Mesodermal cell (in vitro differentiated cells): ENCODE measurements around the gene RIGI.
"Not testable (repeated sequence)": the region's sequence is repeated elsewhere in the genome, so short reads cannot be mapped to it uniquely, and the experiment has no call there.

Experiments
- H3K27ac ChIP-seq: 2 replicates; pipeline ENCODE4 v1.7.0; 2013; ENCODE audit warnings: mild to moderate bottlenecking, low read depth, low read length, moderate library complexity; ENCODE audit not compliant: severe bottlenecking
- H3K36me3 ChIP-seq: 2 replicates; pipeline ENCODE4 v1.7.1; 2013; ENCODE audit warnings: mild to moderate bottlenecking, low read length, moderate library complexity; ENCODE audit not compliant: control insufficient read depth, insufficient read depth
- H3K4me1 ChIP-seq: one replicate; pipeline ENCODE4 v1.7.1; 2013; ENCODE audit warnings: mild to moderate bottlenecking, low read length; ENCODE audit not compliant: insufficient read depth, control insufficient read depth, poor library complexity, severe bottlenecking
- H3K4me3 ChIP-seq: 2 replicates; pipeline ENCODE4 v1.7.0; 2013; ENCODE audit warnings: low read length, control low read depth, mild to moderate bottlenecking; ENCODE audit not compliant: insufficient read depth, poor library complexity, severe bottlenecking; ENCODE audit errors: extremely low read depth
- H3K9me3 ChIP-seq: 2 replicates; pipeline ENCODE4 v1.7.1; 2013; ENCODE audit warnings: mild to moderate bottlenecking, low read length, moderate library complexity; ENCODE audit not compliant: control insufficient read depth
- WGBS, 2 experiments: methylation state at CpG; one replicate each; pipeline ENCODE4 v1.1.5; 2013; ENCODE audit warnings: missing lambda C conversion rate in 2 of 2; ENCODE audit not compliant: insufficient coverage in 2 of 2; 5-methylcytosine and 5-hydroxymethylcytosine counted together

The RIGI gene

GRCh38 chr9:32526707-32527048, 682 bp upstream of the RIGI start:
- Histone ChIP-seq H3K27ac (no peak overlapping the region), H3K4me3 (peak overlapping the region; percentile 56), H3K9me3 (no peaks in the 10 kb centered on the region), H3K36me3 (no peaks in the 10 kb centered on the region), H3K4me1 (peaks cover 7% of the 10 kb centered on the region)
- WGBS, 2 experiments: no CpG with 5 or more reads among the region's 2 CpGs

GRCh38 chr9:32525709-32526030, 326 bp downstream of the RIGI start:
- WGBS, 2 experiments: 8% methylated on average over 2 of the region's 4 CpGs; no CpG with 5 or more reads in 1 of the 2 experiments
- Histone ChIP-seq H3K36me3 (no peaks in the 10 kb centered on the region), H3K9me3 (no peaks in the 10 kb centered on the region), H3K27ac (peak overlapping the region; percentile 76), H3K4me3 (peak overlapping the region; percentile 56), H3K4me1 (peaks cover 7% of the 10 kb centered on the region)

- no peak overlapping the region for H3K27ac ChIP-seq
- 90 to 93% methylated on average over 20 to 21 of the region's 22 CpGs for WGBS, 2 experiments
- no peaks in the 10 kb centered on the region for H3K9me3 ChIP-seq
- H3K4me1 ChIP-seq: peaks cover 7% of the 10 kb centered on the region
- no peaks in the 10 kb centered on the region for H3K36me3 ChIP-seq
- H3K4me3 ChIP-seq: peak overlapping the region; percentile 56
These were observed 896 bp downstream of the RIGI start for GRCh38 chr9:32524892-32525708.

GRCh38 chr9:32524558-32524891, 1.5 kb downstream of the RIGI start:
- not testable (repeated sequence) for H3K9me3 ChIP-seq, H3K36me3 ChIP-seq, H3K4me1 ChIP-seq, H3K4me3 ChIP-seq, H3K27ac ChIP-seq
- whole genome bisulfite sequencing, 2 experiments: 92 to 93% methylated on average over 9 to 10 of the region's 11 CpGs

GRCh38 chr9:32523910-32524309, 2.1 kb downstream of the RIGI start:
- Histone ChIP-seq H3K4me1 (peaks cover 7% of the 10 kb centered on the region), H3K27ac (no peak overlapping the region), H3K9me3 (peaks cover under 1% of the 10 kb centered on the region), H3K36me3 (no peaks in the 10 kb centered on the region), H3K4me3 (no peak overlapping the region)
- WGBS, 2 experiments: no CpG with 5 or more reads among the region's 1 CpG

- no peak overlapping the region for H3K4me3 ChIP-seq
- H3K36me3 ChIP-seq: no peaks in the 10 kb centered on the region
- WGBS, 2 experiments: 100% methylated on average over 1 of the region's 1 CpG; no CpG with 5 or more reads in 1 of the 2 experiments
- H3K27ac ChIP-seq: no peak overlapping the region
- H3K4me1 ChIP-seq: no peaks in the 10 kb centered on the region
- peaks cover 10% of the 10 kb centered on the region for H3K9me3 ChIP-seq
These were observed 7.7 kb downstream of the RIGI start for GRCh38 chr9:32518276-32518675.

- no peaks in the 10 kb centered on the region for H3K36me3 ChIP-seq
- H3K4me1 ChIP-seq: no peaks in the 10 kb centered on the region
- peaks cover 10% of the 10 kb centered on the region for H3K9me3 ChIP-seq
- H3K27ac ChIP-seq: no peak overlapping the region
- H3K4me3 ChIP-seq: no peak overlapping the region
These were observed 9.8 kb downstream of the RIGI start for GRCh38 chr9:32516241-32516640.

GRCh38 chr9:32508728-32509127, 17.3 kb downstream of the RIGI start:
- Histone ChIP-seq H3K4me1 (no peaks in the 10 kb centered on the region), H3K36me3 (no peaks in the 10 kb centered on the region), H3K27ac (no peak overlapping the region), H3K9me3 (no peaks in the 10 kb centered on the region), H3K4me3 (no peak overlapping the region)
- 70% methylated on average over 1 of the region's 1 CpG; no CpG with 5 or more reads in 1 of the 2 experiments for WGBS, 2 experiments

- Histone ChIP-seq H3K4me1 (no peaks in the 10 kb centered on the region), H3K27ac (no peak overlapping the region), H3K9me3 (no peaks in the 10 kb centered on the region), H3K4me3 (no peak overlapping the region), H3K36me3 (no peaks in the 10 kb centered on the region)
- 61 to 77% methylated on average over 3 of the region's 3 CpGs for WGBS, 2 experiments
These were observed 23.0 kb downstream of the RIGI start for GRCh38 chr9:32503008-32503407.

- 77 to 82% methylated on average over 2 to 3 of the region's 4 CpGs for WGBS, 2 experiments
- H3K4me1 ChIP-seq: no peaks in the 10 kb centered on the region
These were observed 23.5 kb downstream of the RIGI start for GRCh38 chr9:32502464-32502863.

GRCh38 chr9:32501868-32502267, 24.1 kb downstream of the RIGI start:
- Histone ChIP-seq H3K9me3 (no peaks in the 10 kb centered on the region), H3K4me3 (no peak overlapping the region), H3K4me1 (no peaks in the 10 kb centered on the region), H3K36me3 (no peaks in the 10 kb centered on the region), H3K27ac (no peak overlapping the region)
- WGBS, 2 experiments: no CpG with 5 or more reads among the region's 1 CpG

More at GRCh38 chr9:32502464-32502863, 23.5 kb downstream of the RIGI start:
- Histone ChIP-seq H3K9me3 (no peaks in the 10 kb centered on the region), H3K27ac (no peak overlapping the region), H3K4me3 (no peak overlapping the region), H3K36me3 (no peaks in the 10 kb centered on the region)
